Measurements from ENCODE around the gene NDUFS7.

The NDUFS7 gene

GRCh38 chr19:1365319-1366269, 18.1 kb upstream of the NDUFS7 start:
- no peak for DNase-seq

DNA sequence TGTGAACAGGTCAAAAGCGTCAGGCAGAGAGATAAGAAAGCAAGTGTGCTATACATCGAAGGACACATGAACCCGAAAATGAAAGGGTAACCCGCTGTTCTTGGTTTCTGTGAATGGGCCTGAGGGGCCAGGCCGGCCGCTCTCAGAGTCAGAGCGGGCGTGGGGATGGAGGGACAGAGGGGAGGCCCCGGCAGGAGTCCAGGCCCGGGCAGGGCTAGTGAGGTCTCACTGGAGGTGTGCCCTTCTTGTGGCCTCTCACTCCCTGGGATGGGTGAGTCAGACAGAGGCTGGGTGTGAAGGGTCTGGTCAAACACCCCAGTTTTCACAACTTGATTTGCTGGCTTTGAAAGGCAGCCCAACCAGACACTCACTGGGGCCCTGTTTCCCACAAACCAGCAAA, 17.4 kb upstream of the NDUFS7 start:
- no peak for DNase-seq

DNA sequence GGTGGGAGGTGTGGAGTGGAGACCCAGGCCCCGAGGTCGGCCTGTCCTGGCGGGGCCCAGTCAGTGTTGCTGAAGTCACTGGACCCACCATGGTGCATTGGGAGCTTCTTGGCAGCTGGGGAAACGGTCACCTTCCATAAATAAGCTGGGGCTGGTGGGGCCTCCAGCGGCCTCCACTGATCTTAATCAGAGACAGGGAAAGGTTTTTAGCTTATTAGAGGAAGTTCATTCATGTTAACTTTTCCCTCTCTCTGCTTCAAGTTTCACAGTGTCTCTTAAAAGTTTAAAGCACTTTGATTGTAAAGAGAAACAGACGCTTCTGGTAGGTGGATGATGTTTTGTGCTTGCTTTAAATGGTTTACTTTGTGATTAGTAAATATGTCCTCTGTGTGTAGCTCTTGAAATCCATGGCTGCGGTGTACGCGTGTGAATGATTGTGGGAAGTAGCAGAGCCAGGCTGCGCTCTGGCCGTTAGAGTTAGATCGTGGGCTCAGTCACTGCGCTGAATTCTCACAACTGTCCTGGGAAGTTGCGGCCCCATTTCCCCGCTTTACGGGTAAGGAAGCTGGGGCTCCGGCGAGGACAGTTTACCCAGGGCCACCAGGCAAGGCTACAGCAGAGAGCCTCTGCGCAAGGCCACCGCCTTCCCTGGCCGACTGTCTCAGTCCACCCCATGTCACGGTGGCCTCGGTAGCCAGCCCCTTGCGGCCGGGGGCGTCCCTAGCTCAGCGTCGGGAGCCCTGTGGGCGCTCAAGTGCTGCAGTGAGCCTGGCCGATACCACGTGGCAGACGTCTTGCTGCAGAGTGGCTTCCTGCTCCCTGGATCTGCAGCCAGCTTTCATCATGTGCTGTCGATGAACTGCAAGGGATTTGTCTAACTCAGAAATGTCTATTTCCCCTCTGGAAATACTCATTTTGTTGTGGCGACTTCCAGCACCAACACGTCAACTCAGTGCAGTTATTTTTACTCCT, 16.5 kb upstream of the NDUFS7 start:
- no peak for DNase-seq

- DNase-seq: no peak
These were observed 14.4 kb upstream of the NDUFS7 start for GRCh38 chr19:1369214-1369805.

DNA sequence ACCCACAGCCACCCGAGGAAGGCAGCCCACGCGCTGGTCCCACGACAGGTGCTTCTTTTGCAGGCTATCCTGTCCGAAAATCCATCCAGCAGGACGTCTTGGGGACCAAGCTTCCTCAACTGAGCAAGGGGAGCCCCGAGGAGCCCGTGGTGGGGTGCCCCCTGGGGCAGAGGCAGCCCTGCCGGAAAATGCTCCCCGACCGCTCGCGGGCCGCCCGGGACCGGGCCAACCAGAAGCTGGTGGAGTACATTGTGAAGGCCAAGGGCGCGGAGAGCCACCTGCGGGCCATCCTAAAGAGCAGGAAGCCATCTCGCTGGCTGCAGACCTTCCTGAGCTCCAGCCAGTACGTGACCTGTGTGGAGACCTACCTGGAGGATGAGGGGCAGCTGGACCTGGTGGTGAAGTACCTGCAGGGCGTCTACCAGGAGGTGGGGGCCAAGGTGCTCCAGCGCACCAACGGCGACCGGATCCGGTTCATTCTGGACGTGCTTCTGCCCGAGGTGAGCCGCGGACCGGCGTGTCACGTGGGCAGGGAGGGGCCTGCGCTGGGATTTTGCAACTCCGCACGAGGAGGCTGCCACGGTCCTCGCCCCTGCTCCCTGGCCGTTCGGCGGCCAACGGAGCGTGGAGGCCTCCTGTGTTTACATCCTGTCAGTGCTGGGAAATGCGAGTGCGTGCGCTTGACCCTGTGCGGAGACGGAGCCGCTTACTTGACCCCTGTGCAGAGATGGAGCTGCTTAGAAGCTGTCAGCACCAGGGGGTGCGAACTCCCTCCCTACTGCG, 12.9 kb upstream of the NDUFS7 start:
- no peak for DNase-seq

GRCh38 chr19:1373042-1373533, 10.6 kb upstream of the NDUFS7 start:
- no peak for DNase-seq

DNA sequence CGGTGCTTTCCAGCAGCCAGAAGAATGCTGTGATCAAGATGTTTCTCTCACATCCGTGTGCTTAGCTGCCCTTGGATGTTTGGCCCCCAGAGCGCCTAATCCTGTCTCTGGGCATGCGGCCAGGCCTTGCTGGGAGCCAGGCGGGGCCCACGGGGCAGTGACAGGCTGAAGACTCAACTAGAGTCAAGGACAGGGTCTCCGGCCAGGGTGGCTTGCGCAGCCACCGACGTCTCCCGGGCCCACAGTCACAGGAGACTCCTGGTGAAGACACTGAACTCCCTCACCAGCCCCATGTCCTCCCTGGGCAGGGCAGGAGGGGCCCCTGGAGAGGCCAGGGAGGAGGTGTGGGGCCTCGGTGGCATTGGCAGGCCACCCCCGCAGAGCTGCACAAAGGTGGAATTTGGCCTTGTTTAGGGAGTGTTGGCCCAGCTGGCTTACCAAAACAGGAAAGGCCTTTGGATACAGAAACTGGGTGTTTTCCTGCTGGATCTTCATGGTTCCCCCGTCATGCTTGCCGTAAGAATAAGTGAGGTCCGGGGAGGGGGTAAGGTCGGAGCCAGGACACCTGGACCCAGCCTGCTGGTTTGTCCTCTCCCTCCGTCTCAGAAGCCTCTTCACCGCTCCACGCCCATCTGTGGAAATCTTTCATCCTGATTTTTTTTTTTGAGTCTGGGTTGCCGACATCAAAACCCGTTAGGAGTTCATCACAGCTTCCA, 10.0 kb upstream of the NDUFS7 start:
- no peak for DNase-seq

- DNase-seq: no peak
These were observed 9.5 kb upstream of the NDUFS7 start for GRCh38 chr19:1374250-1374577.

GRCh38 chr19:1376415-1376805, 7.3 kb upstream of the NDUFS7 start:
- no peak for DNase-seq

- DNase-seq: no peak
These were observed 6.3 kb upstream of the NDUFS7 start for GRCh38 chr19:1377176-1377964.

DNA sequence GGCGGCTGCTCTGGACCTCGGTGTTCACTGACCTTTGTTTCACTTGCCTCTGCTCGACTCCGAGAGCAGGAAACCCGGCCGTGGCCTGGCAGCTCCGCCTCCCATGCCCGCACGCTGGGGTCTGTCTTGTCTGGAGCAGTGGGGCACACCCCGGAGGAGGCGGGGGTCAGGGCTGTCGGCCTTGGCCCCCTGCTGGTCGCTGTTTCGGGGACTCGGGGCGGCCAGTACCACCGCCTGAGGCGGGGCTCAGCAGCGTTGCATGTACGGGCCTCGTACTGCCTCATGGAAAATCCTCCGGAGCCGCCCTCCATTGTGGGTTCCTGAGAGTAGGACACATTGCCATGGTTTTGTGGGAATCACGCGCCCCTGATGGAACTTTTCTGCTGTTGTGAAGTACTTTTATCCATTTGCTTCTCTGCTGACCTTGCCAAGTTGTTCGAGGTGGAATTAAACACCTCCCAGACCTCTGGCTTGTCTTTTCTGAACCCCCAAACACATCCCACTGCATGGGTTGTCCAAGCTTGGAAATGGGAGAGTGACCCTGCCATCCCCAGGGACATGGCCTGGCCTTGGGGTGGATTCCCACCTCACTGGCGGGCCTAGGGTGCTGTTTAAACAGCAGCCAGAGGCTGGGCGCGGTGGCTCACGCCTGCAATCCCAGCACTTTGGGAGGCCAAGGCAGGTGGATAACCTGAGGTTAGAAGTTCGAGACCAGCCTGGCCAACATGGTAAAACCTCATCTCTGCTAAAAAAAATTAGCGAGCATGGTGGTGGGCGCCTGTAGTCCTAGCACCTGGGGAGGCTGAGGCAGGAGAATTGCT, 5.5 kb upstream of the NDUFS7 start:
- DNase-seq: no peak

DNA sequence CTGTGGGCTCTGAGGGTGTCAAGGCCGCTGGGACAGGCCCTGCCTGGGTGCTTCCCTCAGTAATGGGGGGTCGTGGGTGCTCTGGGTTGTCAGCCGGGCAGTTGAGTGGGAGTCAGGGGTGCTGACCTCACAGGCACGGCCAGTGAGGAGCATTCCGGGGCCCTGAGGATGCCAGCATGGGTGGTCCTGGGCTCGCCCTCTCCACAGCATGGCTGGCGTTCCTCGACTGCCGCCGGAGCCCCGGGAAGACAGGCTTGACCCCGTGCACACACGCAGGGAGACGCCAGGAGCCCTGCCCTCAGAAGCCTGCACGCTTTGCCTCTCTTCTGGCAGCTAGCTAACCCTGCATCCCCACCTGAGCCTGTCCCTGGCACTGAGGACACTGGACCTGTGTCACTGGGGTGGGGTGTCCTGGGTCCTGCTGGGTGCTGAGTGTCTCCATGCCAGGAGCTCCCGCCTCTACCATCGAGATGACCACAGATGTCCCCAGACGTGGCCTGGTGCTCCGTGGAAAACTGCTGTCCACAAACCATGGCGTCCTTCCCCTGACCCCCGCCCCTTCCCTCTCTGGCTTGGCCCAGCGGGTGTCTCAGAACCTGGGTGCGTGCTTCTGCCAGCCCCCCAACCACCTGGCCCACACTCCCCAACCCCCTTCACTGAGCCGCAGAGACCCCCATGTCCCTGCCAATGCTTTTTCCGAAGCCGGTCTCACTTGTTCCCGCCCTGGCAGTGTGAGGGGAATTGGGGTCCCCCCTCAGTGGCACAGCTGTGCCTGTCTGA, 4.4 kb upstream of the NDUFS7 start:
- no peak for DNase-seq

DNA sequence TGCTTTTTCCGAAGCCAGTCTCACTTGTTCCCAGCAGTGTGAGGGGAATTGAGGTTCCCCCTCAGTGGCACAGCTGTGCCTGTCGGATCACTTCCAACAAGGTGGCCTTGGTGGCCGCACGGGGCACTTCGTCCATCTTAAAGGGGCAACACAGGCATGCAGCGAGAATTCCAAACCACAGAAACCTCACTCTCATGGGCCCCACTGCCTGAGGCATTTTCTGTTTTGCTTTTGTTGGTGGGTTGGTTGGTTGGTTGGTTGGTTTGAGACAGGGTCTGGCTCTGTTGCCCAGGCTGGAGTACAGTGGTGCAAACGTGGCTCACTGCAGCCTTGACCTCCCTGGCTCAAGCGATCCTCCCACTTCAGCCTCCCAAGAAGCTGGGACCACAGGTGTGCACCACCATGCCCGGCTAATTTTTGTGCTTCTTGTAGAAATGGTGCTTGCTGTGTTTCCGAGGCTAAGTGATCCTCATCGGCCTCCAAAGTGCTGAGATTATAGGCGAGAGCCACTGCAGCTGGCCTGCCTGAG, 3.7 kb upstream of the NDUFS7 start:
- no peak for DNase-seq

GRCh38 chr19:1382250-1382649, 1.5 kb upstream of the NDUFS7 start:
- no peak for DNase-seq

GRCh38 chr19:1383017-1383311, 743 bp upstream of the NDUFS7 start:
- DNase-seq: peak; percentile 77

DNA sequence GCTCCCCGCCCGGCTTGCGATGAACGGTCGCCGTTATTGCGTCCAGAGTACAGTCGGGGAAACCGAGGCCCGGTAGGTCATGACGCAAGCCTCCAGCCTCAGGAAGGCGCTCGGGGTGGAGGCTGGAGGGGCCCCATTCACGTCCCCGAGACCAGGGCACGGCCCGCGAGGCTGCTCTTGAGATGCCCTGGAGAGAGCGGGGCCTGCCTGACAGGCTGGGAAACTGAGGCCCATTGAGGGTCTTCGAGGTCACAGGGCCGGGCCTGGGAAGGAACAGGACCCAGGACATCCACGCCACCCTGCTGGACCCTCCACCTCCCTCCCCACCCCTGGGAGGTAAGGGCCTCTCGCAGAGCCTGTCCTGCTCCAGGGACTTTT, 367 bp downstream of the NDUFS7 start:
- no peak for DNase-seq

DNA sequence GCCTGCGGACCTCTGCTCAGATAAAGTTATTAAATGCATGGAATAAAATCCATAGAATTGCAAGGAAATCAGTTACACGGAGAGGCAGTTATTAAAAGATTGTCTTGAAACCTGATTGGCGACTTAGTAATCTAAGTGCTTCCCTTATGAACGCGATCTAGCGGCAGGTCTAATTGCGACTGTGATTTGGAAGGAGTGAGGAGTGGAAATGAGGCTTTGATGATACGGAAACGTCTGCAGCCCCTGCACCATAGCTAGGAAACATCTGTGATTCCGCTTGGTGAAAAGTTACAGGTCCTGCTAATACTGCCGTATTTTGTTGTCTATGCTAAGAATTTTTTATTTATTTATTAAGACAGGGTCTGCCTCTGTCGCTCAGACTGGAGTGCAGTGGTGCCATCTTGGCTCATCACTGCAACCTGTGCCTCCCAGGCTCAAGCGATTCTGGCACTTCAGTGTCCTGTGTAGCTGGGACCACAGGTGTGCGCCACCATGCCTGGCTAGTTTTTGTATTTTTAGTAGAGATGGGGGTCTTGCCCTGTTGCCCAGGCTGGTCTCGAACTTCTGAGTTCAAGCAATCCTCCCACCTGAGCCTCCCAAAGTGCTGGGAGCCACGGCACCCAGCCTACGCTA, 887 bp downstream of the NDUFS7 start:
- DNase-seq: no peak

DNA sequence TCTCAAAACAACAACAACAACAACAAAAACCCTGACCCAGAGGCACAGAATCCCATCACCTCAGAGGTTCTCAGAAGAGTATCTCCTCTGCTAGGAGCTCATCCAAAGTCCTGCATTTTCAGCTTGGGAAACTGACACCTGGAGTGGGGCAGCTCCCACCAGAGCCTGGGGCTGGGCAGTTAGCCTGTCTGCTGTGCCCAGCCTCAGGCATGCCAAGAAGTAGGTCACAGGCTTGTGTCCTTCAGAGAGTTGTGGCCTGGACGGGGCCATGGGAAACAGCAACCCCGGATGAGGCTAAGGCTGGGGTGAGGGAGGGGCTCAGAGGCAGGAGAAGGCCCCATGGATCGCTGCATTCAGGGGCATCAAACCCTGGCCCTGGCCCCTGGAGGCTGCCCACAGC, 2.1 kb downstream of the NDUFS7 start:
- no peak for DNase-seq
